GM19099 (cell line): ENCODE data around the gene SUN5.

Source experiments
- POLR2A ChIP-seq: IDR thresholded peaks from 3 replicates; pipeline ENCODE4 v1.6.1; 2011; ENCODE audit warnings: low read depth; ENCODE audit not compliant: insufficient read length; ENCODE audit errors: extremely low read depth

The SUN5 gene

GRCh38 chr20:33008336-33009213 lies 4.3 kb upstream of the SUN5 start:
- TF ChIP-seq POLR2A: no peak

GRCh38 chr20:33007376-33008335 lies 3.4 kb upstream of the SUN5 start, which contains the start of gene BPIFB2:
Gene BPIFB2 (plus strand): TSS chr20:33007704. CDS start chr20:33008575, 871 bp downstream.
- no peak for TF ChIP-seq POLR2A

GRCh38 chr20:33006776-33007375 lies 2.6 kb upstream of the SUN5 start:
- TF ChIP-seq POLR2A: no peak

- no peak for TF ChIP-seq POLR2A
Observed at GRCh38 chr20:33005908-33006775, 1.9 kb upstream of the SUN5 start.

- no peak for TF ChIP-seq POLR2A
Observed at GRCh38 chr20:33005132-33005566, 916 bp upstream of the SUN5 start.

- no peak for TF ChIP-seq POLR2A
Observed at GRCh38 chr20:33002087-33002808, 2.0 kb downstream of the SUN5 start.

- no peak for TF ChIP-seq POLR2A
Observed at GRCh38 chr20:33000802-33001466, 3.3 kb downstream of the SUN5 start.

GRCh38 chr20:32999603-33000250 lies 4.5 kb downstream of the SUN5 start:
- TF ChIP-seq POLR2A: no peak

- TF ChIP-seq POLR2A: no peak
Observed at GRCh38 chr20:32997431-32997830, 6.8 kb downstream of the SUN5 start.

GRCh38 chr20:32995802-32996201 lies 8.4 kb downstream of the SUN5 start:
- no peak for TF ChIP-seq POLR2A

GRCh38 chr20:32993496-32994050 lies 10.7 kb downstream of the SUN5 start:
- no peak for TF ChIP-seq POLR2A

GRCh38 chr20:32991792-32992641 lies 12.2 kb downstream of the SUN5 start:
- no peak for TF ChIP-seq POLR2A

- TF ChIP-seq POLR2A: no peak
Observed at GRCh38 chr20:32991383-32991782, 12.8 kb downstream of the SUN5 start.
